CD14-positive monocyte (primary cell): ENCODE data around the gene EGFL6. TPM values are rescaled to one million over a fixed set of nuclear protein-coding genes. Genes with fewer than 3 reads are reported as not detected.

Experiments used
- DNase-seq, 3 donors: peaks; one replicate each; pipeline ENCODE4 v3.0.0-alpha.2; 2011 to 2022
- H2AFZ ChIP-seq: 2 replicates; pipeline ENCODE4 v1.6.0; 2012; ENCODE audit warnings: mild to moderate bottlenecking, low read depth, low read length, inconsistent platforms; ENCODE audit not compliant: insufficient read depth, poor library complexity, severe bottlenecking
- H3K27ac ChIP-seq, 2 donors: 1 replicate in 1 of 2; 2 replicates in 1 of 2; pipeline ENCODE4 v1.5.1; 2012 to 2013; ENCODE audit warnings: low read length in 2 of 2, control low read depth in 1 of 2, inconsistent platforms in 1 of 2, low read depth in 1 of 2, mild to moderate bottlenecking in 1 of 2
- H3K27me3 ChIP-seq, 2 donors: one replicate each; pipeline versions ENCODE4 v1.6.0 to v1.6.1; 2011 to 2013; ENCODE audit warnings: low read length in 2 of 2; ENCODE audit not compliant: control insufficient read depth in 2 of 2, insufficient read depth in 2 of 2
- H3K36me3 ChIP-seq, 2 donors: replicated peaks in 1 of 2; 1 replicate in 1 of 2; 2 replicates in 1 of 2; pipeline versions ENCODE4 v1.5.1 to v1.6.1; 2012 to 2013; ENCODE audit warnings: low read length in 2 of 2, control low read depth in 1 of 2, inconsistent platforms in 1 of 2, mild to moderate bottlenecking in 1 of 2; ENCODE audit not compliant: insufficient read depth in 2 of 2, control insufficient read depth in 1 of 2
- H3K4me1 ChIP-seq, 2 donors: 1 replicate in 1 of 2; 2 replicates in 1 of 2; pipeline versions ENCODE4 v1.5.1 to v1.6.1; 2012 to 2013; ENCODE audit warnings: low read length in 2 of 2, control low read depth in 1 of 2, inconsistent platforms in 1 of 2, mild to moderate bottlenecking in 1 of 2, moderate library complexity in 1 of 2; ENCODE audit not compliant: insufficient read depth in 2 of 2, control insufficient read depth in 1 of 2
- H3K4me2 ChIP-seq: replicated peaks from 2 replicates; pipeline ENCODE3; 2012; ENCODE audit warnings: low read length, moderate library complexity, mild to moderate bottlenecking; ENCODE audit not compliant: poor library complexity, severe bottlenecking; ENCODE audit errors: extremely low read depth
- H3K4me3 ChIP-seq, 3 experiments: fragments of 200-600 bp in 1 of 3; sonication (generic) in 1 of 3; replicated peaks in 1 of 3; 1 replicate in 2 of 3; 2 replicates in 1 of 3; pipeline ENCODE4 v1.5.1; 2011 to 2013; ENCODE audit warnings: low read length in 3 of 3, mild to moderate bottlenecking in 3 of 3, control low read depth in 2 of 3, low read depth in 2 of 3, inconsistent platforms in 1 of 3, moderate library complexity in 1 of 3
- H3K79me2 ChIP-seq: 2 replicates; pipeline ENCODE4 v1.6.0; 2012; ENCODE audit warnings: mild to moderate bottlenecking, control low read depth, inconsistent platforms, low read length, moderate library complexity; ENCODE audit not compliant: insufficient read depth
- H3K9ac ChIP-seq: 2 replicates; pipeline ENCODE4 v1.6.0; 2017; ENCODE audit warnings: low read length, mild to moderate bottlenecking; ENCODE audit not compliant: insufficient read depth, poor library complexity, severe bottlenecking
- H3K9me3 ChIP-seq, 2 donors: replicated peaks in 1 of 2; 1 replicate in 1 of 2; 2 replicates in 1 of 2; pipeline versions ENCODE4 v1.5.1 to v1.6.1; 2012 to 2013; ENCODE audit warnings: low read length in 2 of 2, control low read depth in 1 of 2; ENCODE audit not compliant: control insufficient read depth in 1 of 2, insufficient read depth in 1 of 2
- H4K20me1 ChIP-seq: 2 replicates; pipeline ENCODE4 v1.6.0; 2012; ENCODE audit warnings: mild to moderate bottlenecking, low read length, control low read depth, moderate library complexity; ENCODE audit not compliant: insufficient read depth
- H3K27ac Mint-ChIP-seq, 7 donors: one replicate each; pipeline ENCODE4 v1.8.0; 2020; ENCODE audit warnings: mild to moderate bottlenecking in 7 of 7, mixed read lengths in 7 of 7, moderate library complexity in 6 of 7, inconsistent platforms in 2 of 7
- H3K27me3 Mint-ChIP-seq, 3 donors: one replicate each; pipeline ENCODE4 v1.8.0; 2021 to 2022; ENCODE audit warnings: low read depth in 3 of 3, mild to moderate bottlenecking in 3 of 3, mixed read lengths in 3 of 3, moderate library complexity in 3 of 3, inconsistent platforms in 1 of 3
- H3K36me3 Mint-ChIP-seq, 2 donors: one replicate each; pipeline ENCODE4 v1.8.0; 2020; ENCODE audit warnings: mixed read lengths in 2 of 2, inconsistent platforms in 1 of 2, mild to moderate bottlenecking in 1 of 2
- H3K4me1 Mint-ChIP-seq: one replicate; pipeline ENCODE4 v1.8.0; 2020; ENCODE audit warnings: mild to moderate bottlenecking, mixed read lengths
- H3K4me3 Mint-ChIP-seq, 2 donors: one replicate each; pipeline ENCODE4 v1.8.0; 2020; ENCODE audit warnings: mild to moderate bottlenecking in 2 of 2, mixed read lengths in 2 of 2, moderate library complexity in 1 of 2
- H3K9me3 Mint-ChIP-seq, 7 donors: one replicate each; pipeline ENCODE4 v1.8.0; 2020 to 2022; ENCODE audit warnings: mixed read lengths in 7 of 7, mild to moderate bottlenecking in 6 of 7, moderate library complexity in 6 of 7, inconsistent platforms in 2 of 7
- WGBS: methylation state at CpG from one replicate; pipeline ENCODE4 v1.1.5; 2013; ENCODE audit warnings: missing lambda C conversion rate; ENCODE audit not compliant: insufficient coverage; 5-methylcytosine and 5-hydroxymethylcytosine counted together
- intact Hi-C, 2 donors: fragments of 100-400 bp; cut with micrococcal nuclease; formaldehyde crosslinking; loops; one replicate each; pipeline versions ENCODE4 v1.15.0 to v1.15.1; 2023
- polyA plus RNA-seq, 3 donors: library from polyadenylated mRNA; depleted of rRNA in 1 of 3; unstranded in 2 of 3; stranded (reverse) in 1 of 3; fragments of 300-500 nt in 2 of 3; fragments of >200 nt in 1 of 3; fragmentation: Illumina TruSeq in 2 of 3; gene quantifications; 1 replicate in 2 of 3; 2 replicates in 1 of 3; pipeline ENCODE4 v1.2.3, GENCODE V29; 2012 to 2021
- TF ChIP-seq, protein P1 (sequence below): fragments of 200-600 bp; IDR thresholded peaks from one replicate; pipeline ENCODE4 v1.8.0; 2022; ENCODE audit warnings: antibody characterized with exemption, mild to moderate bottlenecking

Gene EGFL6
- polyA plus RNA-seq, 3 donors = not detected

DNA sequence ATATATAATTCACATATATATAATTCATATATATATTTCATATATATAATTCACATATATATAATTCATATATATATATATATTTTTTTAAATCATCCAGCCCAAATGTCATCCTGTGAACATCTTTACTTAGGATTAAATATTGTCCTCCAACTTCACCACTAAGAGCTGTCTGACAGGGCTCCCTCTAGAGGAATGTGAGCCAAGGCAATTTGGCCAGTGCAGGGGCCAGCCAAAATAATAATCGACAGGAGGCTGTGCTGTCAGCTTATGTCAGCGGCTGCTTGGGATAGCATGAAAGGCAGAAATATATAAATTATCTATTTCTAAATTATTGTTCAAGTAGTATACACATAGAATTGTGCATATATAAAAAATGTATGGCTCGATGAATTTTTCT, 29.5 kb downstream of the EGFL6 start:
- Histone ChIP-seq H3K4me2 (no peak overlapping the region), H3K79me2 (no peaks in the 10 kb centered on the region), H3K27me3 (peaks cover 0 to 4% of the 10 kb centered on the region in 2 donors), H2AFZ (no peak overlapping the region), H3K9me3 (no peaks in the 10 kb centered on the region), H4K20me1 (no peaks in the 10 kb centered on the region), H3K36me3 (no peaks in the 10 kb centered on the region), H3K4me1 (no peaks in the 10 kb centered on the region), H3K27ac (no peak overlapping the region), H3K9ac (no peak overlapping the region), H3K4me3 (no peak overlapping the region)
- Mint-ChIP-seq H3K27me3 (peaks cover 0 to 13% (median 1%) of the 10 kb centered on the region in 3 donors), H3K9me3 (no peaks in the 10 kb centered on the region), H3K4me1 (no peaks in the 10 kb centered on the region), H3K36me3 (no peaks in the 10 kb centered on the region), H3K4me3 (no peak overlapping the region), H3K27ac (no peak overlapping the region)
- DNase-seq = no peak
- no CpG with 5 or more reads among the region's 3 CpGs for WGBS
- TF ChIP-seq, protein P1, sequence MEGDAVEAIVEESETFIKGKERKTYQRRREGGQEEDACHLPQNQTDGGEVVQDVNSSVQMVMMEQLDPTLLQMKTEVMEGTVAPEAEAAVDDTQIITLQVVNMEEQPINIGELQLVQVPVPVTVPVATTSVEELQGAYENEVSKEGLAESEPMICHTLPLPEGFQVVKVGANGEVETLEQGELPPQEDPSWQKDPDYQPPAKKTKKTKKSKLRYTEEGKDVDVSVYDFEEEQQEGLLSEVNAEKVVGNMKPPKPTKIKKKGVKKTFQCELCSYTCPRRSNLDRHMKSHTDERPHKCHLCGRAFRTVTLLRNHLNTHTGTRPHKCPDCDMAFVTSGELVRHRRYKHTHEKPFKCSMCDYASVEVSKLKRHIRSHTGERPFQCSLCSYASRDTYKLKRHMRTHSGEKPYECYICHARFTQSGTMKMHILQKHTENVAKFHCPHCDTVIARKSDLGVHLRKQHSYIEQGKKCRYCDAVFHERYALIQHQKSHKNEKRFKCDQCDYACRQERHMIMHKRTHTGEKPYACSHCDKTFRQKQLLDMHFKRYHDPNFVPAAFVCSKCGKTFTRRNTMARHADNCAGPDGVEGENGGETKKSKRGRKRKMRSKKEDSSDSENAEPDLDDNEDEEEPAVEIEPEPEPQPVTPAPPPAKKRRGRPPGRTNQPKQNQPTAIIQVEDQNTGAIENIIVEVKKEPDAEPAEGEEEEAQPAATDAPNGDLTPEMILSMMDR = peak; percentile 7
- intact Hi-C loops = no loop called here

DNA sequence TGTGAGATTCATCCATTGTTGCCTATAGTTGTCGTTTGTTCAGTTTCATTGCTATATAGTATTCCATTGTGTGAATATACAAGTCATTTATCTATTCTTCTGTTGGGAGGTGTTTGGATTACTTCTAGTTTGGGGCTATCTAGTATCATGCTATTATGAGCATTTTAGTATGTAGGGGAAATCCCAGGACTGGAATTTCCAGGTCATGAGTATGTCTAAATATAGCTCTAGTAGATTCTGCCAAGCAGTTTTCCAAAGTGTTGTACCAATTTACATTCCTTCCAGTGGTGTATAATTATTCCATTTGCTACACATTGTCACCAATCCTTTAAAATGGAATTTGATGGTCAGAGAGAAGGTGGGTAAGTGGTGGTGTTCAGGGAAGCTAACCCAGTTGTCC, 30.1 kb downstream of the EGFL6 start:
- Mint-ChIP-seq H3K4me3 (no peak overlapping the region), H3K36me3 (no peaks in the 10 kb centered on the region), H3K9me3 (no peaks in the 10 kb centered on the region), H3K27ac (no peak overlapping the region), H3K27me3 (peaks cover 0 to 9% (median 0%) of the 10 kb centered on the region in 3 donors), H3K4me1 (no peaks in the 10 kb centered on the region)
- no peaks in the 10 kb centered on the region for H4K20me1 ChIP-seq
- H2AFZ ChIP-seq = no peak overlapping the region
- H3K4me3 ChIP-seq = no peak overlapping the region
- H3K9ac ChIP-seq = no peak overlapping the region
- H3K4me2 ChIP-seq = no peak overlapping the region
- no CpG with 5 or more reads among the region's 1 CpG for WGBS
- no peak overlapping the region for H3K27ac ChIP-seq
- DNase-seq = peak in 1 of 3 donors; percentile 7
- intact Hi-C loops = no loop called here
- TF ChIP-seq, protein P1 = no peak
- H3K9me3 ChIP-seq = no peaks in the 10 kb centered on the region
- H3K4me1 ChIP-seq = no peaks in the 10 kb centered on the region
- peaks cover 0 to 4% of the 10 kb centered on the region in 2 donors for H3K27me3 ChIP-seq
- H3K79me2 ChIP-seq = no peaks in the 10 kb centered on the region
- H3K36me3 ChIP-seq = no peaks in the 10 kb centered on the region
